ENCODE results near the gene HSFX4.

DNA sequence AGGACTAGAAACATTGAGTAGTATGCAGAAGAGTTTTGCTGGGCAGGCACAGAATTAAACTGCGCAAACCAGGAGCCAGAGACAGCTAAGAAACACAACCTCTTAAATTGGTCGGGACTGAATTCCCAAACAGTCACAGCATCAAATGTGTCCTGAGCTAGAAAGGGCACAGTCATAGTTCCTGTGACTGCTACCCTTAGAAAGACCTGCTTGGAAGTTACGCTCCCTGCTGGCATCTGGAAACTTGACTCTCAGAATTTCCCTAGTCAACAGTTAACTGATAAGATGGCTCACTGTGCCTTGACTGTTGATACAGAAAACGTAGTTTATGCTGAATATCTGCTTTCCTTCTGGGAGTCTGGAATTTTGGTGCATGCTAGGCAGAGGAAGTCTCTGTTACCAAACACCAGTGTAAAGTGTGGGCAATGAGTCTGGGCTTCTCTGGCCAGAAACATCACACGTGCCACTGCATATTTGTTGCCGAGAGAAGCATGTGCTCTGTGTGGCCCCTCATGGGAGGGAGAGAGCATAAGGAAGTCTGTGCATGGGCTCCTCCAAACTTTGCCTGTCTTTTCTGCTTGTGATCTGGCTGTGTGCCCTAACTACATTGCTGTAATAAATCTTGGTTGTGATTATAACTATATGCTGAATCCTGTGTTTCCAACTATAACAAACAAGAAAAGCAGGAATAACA lies 20.5 kb downstream of the HSFX4 start:
- TF ChIP-seq CTCF (IDR thresholded peaks at IDR 0.05) (no peak), ZFX (IDR thresholded peaks at IDR 0.05; ENCODE audit: borderline replicate concordance) (no peak)
